Mucosa of rectum (tissue), 2 donors: ENCODE results near the gene OSBPL1A.

Experiments used
- H3K27ac ChIP-seq, 2 donors: one replicate each; pipeline ENCODE4 v1.7.0; 2013; ENCODE audit warnings: inconsistent platforms in 2 of 2, low read depth in 2 of 2, low read length in 2 of 2
- H3K27me3 ChIP-seq, 2 donors: one replicate each; pipeline ENCODE4 v1.7.0; 2013; ENCODE audit warnings: low read length in 2 of 2; ENCODE audit not compliant: control insufficient read depth in 2 of 2, insufficient read depth in 2 of 2
- H3K36me3 ChIP-seq, 2 donors: one replicate each; pipeline ENCODE4 v1.7.0; 2013; ENCODE audit warnings: low read length in 2 of 2; ENCODE audit not compliant: control insufficient read depth in 2 of 2, insufficient read depth in 2 of 2
- H3K4me1 ChIP-seq, 2 donors: one replicate each; pipeline ENCODE4 v1.7.0; 2013; ENCODE audit warnings: low read length in 2 of 2, mild to moderate bottlenecking in 1 of 2; ENCODE audit not compliant: control insufficient read depth in 2 of 2, insufficient read depth in 2 of 2
- H3K4me3 ChIP-seq, 2 donors: one replicate each; pipeline ENCODE4 v1.7.0; 2013; ENCODE audit warnings: low read length in 2 of 2
- H3K9ac ChIP-seq, 2 donors: one replicate each; pipeline ENCODE4 v1.7.0; 2013; ENCODE audit warnings: low read length in 2 of 2, low read depth in 1 of 2, mild to moderate bottlenecking in 1 of 2
- H3K9me3 ChIP-seq, 2 donors: one replicate each; pipeline ENCODE4 v1.7.0; 2013; ENCODE audit warnings: low read length in 2 of 2; ENCODE audit not compliant: control insufficient read depth in 2 of 2
- donor health status: healthy.
- donor health status: Normal muscosa, but diverticular disease.

The OSBPL1A gene

DNA sequence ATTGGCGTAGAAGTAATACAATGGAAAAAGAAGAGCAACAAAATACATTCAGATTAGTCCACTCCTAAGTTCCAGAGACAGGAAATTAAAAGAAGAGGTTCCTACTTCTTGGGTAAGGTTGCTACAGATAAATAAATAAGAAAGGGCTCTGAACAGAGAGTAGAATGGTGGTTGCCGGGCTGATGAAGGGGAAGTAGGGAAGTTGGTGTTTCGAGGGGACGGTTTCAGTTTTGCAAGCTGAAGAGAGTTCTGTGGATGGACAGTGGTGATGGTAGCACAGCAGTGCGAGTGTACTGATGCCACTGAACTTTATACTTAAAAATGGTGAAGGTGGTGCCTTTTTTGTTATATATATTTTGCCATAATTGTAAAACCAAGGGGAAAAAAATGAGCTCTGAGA lies 210.6 kb downstream of the OSBPL1A start:
- no peak overlapping the region for H3K9ac ChIP-seq
- no peak overlapping the region for H3K4me3 ChIP-seq
- H3K27ac ChIP-seq: no peak overlapping the region
- H3K36me3 ChIP-seq: no peaks in the 10 kb centered on the region
- H3K27me3 ChIP-seq: no peaks in the 10 kb centered on the region
- no peaks in the 10 kb centered on the region for H3K4me1 ChIP-seq
- H3K9me3 ChIP-seq: no peaks in the 10 kb centered on the region

GRCh38 chr18:24185805-24186204 lies 211.8 kb downstream of the OSBPL1A start:
- Histone ChIP-seq H3K9ac (no peak overlapping the region), H3K36me3 (no peaks in the 10 kb centered on the region), H3K4me3 (no peak overlapping the region), H3K4me1 (no peaks in the 10 kb centered on the region), H3K27me3 (no peaks in the 10 kb centered on the region), H3K9me3 (no peaks in the 10 kb centered on the region), H3K27ac (no peak overlapping the region)

DNA sequence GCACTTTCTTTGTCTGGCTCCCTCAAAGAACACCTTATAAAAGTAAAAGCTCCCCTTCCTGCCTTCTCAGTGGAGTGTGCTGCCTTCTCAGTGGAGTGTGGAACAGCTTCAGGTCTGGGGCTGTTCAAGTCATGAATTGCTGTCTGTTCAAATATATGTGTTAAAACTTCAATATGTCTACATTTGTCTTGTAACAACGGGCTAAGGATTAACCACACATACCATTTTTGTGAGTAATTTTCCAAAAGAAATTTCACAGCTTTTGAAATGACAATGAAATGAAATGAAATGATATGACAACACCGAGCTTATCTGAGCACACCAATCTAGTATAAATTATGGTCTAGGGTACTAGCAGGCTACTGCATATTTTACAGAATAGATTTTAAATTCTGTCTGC lies 215.8 kb downstream of the OSBPL1A start:
- Histone ChIP-seq H3K4me1 (no peaks in the 10 kb centered on the region), H3K4me3 (no peak overlapping the region), H3K9me3 (no peaks in the 10 kb centered on the region), H3K9ac (no peak overlapping the region), H3K36me3 (peaks cover 0 to 2% of the 10 kb centered on the region in 2 donors), H3K27me3 (no peaks in the 10 kb centered on the region), H3K27ac (no peak overlapping the region)

- Histone ChIP-seq H3K27ac (no peak overlapping the region), H3K36me3 (peaks cover 0 to 2% of the 10 kb centered on the region in 2 donors), H3K9ac (no peak overlapping the region), H3K27me3 (no peaks in the 10 kb centered on the region), H3K9me3 (no peaks in the 10 kb centered on the region), H3K4me1 (no peaks in the 10 kb centered on the region), H3K4me3 (no peak overlapping the region)
These were observed 217.6 kb downstream of the OSBPL1A start for GRCh38 chr18:24180048-24180447.

DNA sequence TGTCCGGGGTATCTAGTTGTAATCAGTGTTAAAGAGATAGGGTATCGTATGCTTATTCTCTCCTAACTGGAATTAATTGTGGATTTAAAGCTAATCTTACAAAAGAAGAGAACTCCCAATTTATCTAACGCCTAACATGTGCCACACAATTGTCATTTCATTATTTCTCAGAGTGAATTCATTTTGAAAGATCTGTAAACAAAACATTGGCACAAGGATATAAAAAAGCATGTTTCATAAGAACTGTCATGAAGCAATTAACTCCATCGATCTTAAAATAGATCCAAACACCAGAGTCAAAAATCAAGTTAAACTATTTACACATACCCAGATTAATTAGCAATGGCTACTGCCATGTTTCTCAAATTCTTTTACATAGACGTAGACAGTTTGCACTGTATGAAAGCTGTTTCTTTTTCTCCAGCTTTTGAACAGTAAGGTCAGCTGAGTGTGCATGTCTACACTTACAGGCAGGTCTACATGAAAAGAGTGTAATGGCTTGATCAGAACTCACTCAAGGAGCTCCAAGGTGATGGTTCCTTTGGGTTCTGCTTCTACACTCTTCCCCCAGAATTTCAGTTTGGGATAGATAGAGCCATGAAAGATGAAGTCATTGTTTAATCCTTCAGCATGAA lies 220.0 kb downstream of the OSBPL1A start:
- Histone ChIP-seq H3K9me3 (no peaks in the 10 kb centered on the region), H3K27ac (no peak overlapping the region), H3K4me1 (no peaks in the 10 kb centered on the region), H3K4me3 (no peak overlapping the region), H3K9ac (no peak overlapping the region), H3K27me3 (no peaks in the 10 kb centered on the region), H3K36me3 (peaks cover 0 to 6% of the 10 kb centered on the region in 2 donors)

DNA sequence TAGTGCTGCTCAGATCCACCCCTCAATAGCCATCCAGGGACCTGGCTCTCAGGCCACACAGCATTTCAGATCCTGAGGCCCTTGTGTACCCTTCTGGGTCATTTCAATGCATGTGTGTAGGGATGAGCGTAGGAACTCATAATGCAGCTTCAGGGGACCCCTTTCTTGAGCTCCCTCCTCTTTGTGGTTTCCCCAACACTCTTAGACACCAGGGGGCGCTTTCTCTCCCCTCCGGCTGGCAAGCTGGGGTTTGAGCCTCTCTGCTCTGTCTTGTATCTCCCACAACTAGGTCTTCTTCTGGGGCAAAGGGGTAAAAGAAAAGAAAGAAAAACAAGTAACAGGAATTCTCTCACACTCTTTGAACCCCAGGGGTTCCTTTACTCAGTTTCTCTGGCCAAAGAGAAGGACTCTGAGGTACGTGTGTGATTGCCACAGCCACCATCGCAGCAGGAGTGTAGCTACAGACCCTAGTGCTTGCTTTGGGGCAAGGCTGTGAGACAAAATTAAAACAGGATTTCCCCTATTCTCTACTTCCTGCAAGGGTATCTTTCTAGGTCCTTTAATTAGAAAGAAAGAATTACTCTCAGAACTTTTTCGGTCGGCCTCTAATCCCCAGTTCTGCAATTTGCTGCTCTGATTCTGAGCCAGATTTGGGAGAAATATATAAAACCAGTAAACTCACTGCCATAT lies 220.8 kb downstream of the OSBPL1A start:
- Histone ChIP-seq H3K9ac (no peak overlapping the region), H3K9me3 (no peaks in the 10 kb centered on the region), H3K36me3 (peaks cover 0 to 6% of the 10 kb centered on the region in 2 donors), H3K4me3 (no peak overlapping the region), H3K27me3 (no peaks in the 10 kb centered on the region), H3K27ac (no peak overlapping the region), H3K4me1 (no peaks in the 10 kb centered on the region)

- Histone ChIP-seq H3K9me3 (no peaks in the 10 kb centered on the region), H3K9ac (no peak overlapping the region), H3K27me3 (no peaks in the 10 kb centered on the region)
These were observed 223.6 kb downstream of the OSBPL1A start for GRCh38 chr18:24173997-24174396.

GRCh38 chr18:24170360-24170759 lies 227.3 kb downstream of the OSBPL1A start:
- no peaks in the 10 kb centered on the region for H3K4me1 ChIP-seq
- no peaks in the 10 kb centered on the region for H3K9me3 ChIP-seq
- no peak overlapping the region for H3K9ac ChIP-seq
- H3K27me3 ChIP-seq: no peaks in the 10 kb centered on the region
- H3K4me3 ChIP-seq: no peak overlapping the region
- peaks cover 13 to 19% of the 10 kb centered on the region in 2 donors for H3K36me3 ChIP-seq
- H3K27ac ChIP-seq: no peak overlapping the region

More at GRCh38 chr18:24173997-24174396, 223.6 kb downstream of the OSBPL1A start:
- Histone ChIP-seq H3K4me1 (no peaks in the 10 kb centered on the region), H3K27ac (no peak overlapping the region), H3K36me3 (peaks cover 6 to 9% of the 10 kb centered on the region in 2 donors), H3K4me3 (no peak overlapping the region)

- H3K27me3 ChIP-seq: no peaks in the 10 kb centered on the region
- H3K4me3 ChIP-seq: no peak overlapping the region
- H3K9ac ChIP-seq: no peak overlapping the region
- H3K9me3 ChIP-seq: no peaks in the 10 kb centered on the region
- H3K27ac ChIP-seq: no peak overlapping the region
- H3K36me3 ChIP-seq: peaks cover 19 to 27% of the 10 kb centered on the region in 2 donors
- no peaks in the 10 kb centered on the region for H3K4me1 ChIP-seq
These were observed 229.1 kb downstream of the OSBPL1A start for GRCh38 chr18:24168496-24168895.

DNA sequence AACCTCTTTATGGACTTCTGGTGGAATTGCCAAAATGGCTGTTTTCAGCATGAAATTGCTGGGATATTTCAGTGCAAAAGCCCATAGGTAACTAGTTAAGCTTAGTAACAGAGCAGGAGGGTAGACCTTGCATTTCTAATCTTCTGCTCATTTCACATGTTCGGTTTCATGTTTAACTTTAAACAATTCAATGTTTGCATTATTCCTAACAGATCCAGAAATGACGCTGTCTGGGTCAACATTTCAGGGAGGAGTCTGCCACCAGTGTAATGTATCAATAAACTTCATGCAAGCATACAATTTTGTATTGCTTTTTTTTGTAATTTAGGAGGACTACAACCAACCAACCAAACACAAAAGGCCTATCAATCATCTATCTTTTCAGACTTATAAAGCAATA lies 236.3 kb downstream of the OSBPL1A start:
- H3K36me3 ChIP-seq: peaks cover 16 to 41% of the 10 kb centered on the region in 2 donors
- no peaks in the 10 kb centered on the region for H3K4me1 ChIP-seq
- no peak overlapping the region for H3K9ac ChIP-seq
- H3K9me3 ChIP-seq: no peaks in the 10 kb centered on the region
- H3K4me3 ChIP-seq: no peak overlapping the region
- H3K27ac ChIP-seq: no peak overlapping the region
- no peaks in the 10 kb centered on the region for H3K27me3 ChIP-seq
